Stomach (tissue), 9 donors: Measurements from ENCODE around the gene TMCO4. TPM values are rescaled to one million over a fixed set of nuclear protein-coding genes. Genes with fewer than 3 reads are reported as not detected.
A peak's percentile ranks its signal among the peaks of the same experiment; 100 is the strongest.

Experiments
- DNase-seq, 2 donors: peaks; one replicate each; pipeline versions ENCODE4 v3.0.0 to v3.0.0-alpha.2; 2013 to 2019
- H3K27ac ChIP-seq, 5 donors: fragments of 200-600 bp in 4 of 5; sonication (generic) in 4 of 5; one replicate each; pipeline ENCODE4 v1.5.1; 2013 to 2019; ENCODE audit warnings: mild to moderate bottlenecking in 1 of 5, moderate library complexity in 1 of 5
- H3K27me3 ChIP-seq, 3 donors: fragments of 200-600 bp; sonication (generic); one replicate each; pipeline ENCODE4 v1.5.1; 2017 to 2019; ENCODE audit warnings: mixed run types in 1 of 3
- H3K36me3 ChIP-seq, 4 donors: fragments of 200-600 bp; sonication (generic); 1 replicate in 3 of 4; 2 replicates in 1 of 4; pipeline ENCODE4 v1.5.1; 2016 to 2019
- H3K4me1 ChIP-seq, 4 donors: fragments of 200-600 bp; sonication (generic); one replicate each; pipeline ENCODE4 v1.5.1; 2016 to 2019
- H3K4me3 ChIP-seq, 4 donors: fragments of 200-600 bp; sonication (generic) in 3 of 4; one replicate each; pipeline ENCODE4 v1.5.1; 2016 to 2019; ENCODE audit warnings: mild to moderate bottlenecking in 1 of 4
- H3K9me3 ChIP-seq, 4 donors: fragments of 200-600 bp; sonication (generic); one replicate each; pipeline ENCODE4 v1.5.1; 2016 to 2019
- CTCF ChIP-seq, 7 experiments: fragments of 450-650 bp in 4 of 7; fragments of 200-600 bp in 3 of 7; sonication (generic) in 3 of 7; IDR thresholded peaks; one replicate each; pipeline ENCODE4 v1.5.1; 2016 to 2019; ENCODE audit warnings: antibody characterized with exemption in 7 of 7, control low read depth in 2 of 7, mild to moderate bottlenecking in 1 of 7
- EP300 ChIP-seq: sonication (generic); formaldehyde crosslinking; IDR thresholded peaks from one replicate; pipeline ENCODE4 v1.6.1; 2017; ENCODE audit warnings: antibody characterized with exemption
- POLR2A ChIP-seq, 4 donors: fragments of 450-650 bp; IDR thresholded peaks; one replicate each; pipeline ENCODE4 v1.6.1; 2016; ENCODE audit warnings: antibody characterized with exemption in 4 of 4, control low read depth in 2 of 4, mild to moderate bottlenecking in 1 of 4, moderate library complexity in 1 of 4
- POLR2AphosphoS5 ChIP-seq, 3 donors: sonication (generic); formaldehyde crosslinking; IDR thresholded peaks; one replicate each; pipeline ENCODE4 v1.6.1; 2016; ENCODE audit warnings: antibody characterized with exemption in 3 of 3
- WGBS, 5 donors: extraction: QIAGEN DNeasy Blood & Tissue Kit in 3 of 5; methylation state at CpG; one replicate each; pipeline versions ENCODE4 v1.1.5 to v1.1.7; 2013 to 2018; 5-methylcytosine and 5-hydroxymethylcytosine counted together
- intact Hi-C: fragments of 100-400 bp; cut with DNase I; formaldehyde crosslinking; loops from one replicate; pipeline ENCODE4 v1.15.1; 2023; ENCODE audit warnings: low total_unique reads
- polyA plus RNA-seq, 3 donors: library from polyadenylated mRNA; stranded (reverse); fragments of 200-250 nt; gene quantifications; one replicate each; pipeline ENCODE4 v1.2.3, GENCODE V29; 2013
- total RNA-seq, 5 donors: library from RNA; depleted of rRNA; stranded (reverse); fragments of >200 nt; gene quantifications; one replicate each; pipeline versions ENCODE4 v1.1.0 to v1.2.3, GENCODE V29; 2014 to 2016
- donor health status: healthy with polysubstance abuse.
- donor health status: Bipolar disorder and iron deficiency.
- donor health status: healthy.

The TMCO4 gene
- total and polyA plus RNA-seq, 8 donors, result 5.3 to 326 (median 24.2) TPM

DNA sequence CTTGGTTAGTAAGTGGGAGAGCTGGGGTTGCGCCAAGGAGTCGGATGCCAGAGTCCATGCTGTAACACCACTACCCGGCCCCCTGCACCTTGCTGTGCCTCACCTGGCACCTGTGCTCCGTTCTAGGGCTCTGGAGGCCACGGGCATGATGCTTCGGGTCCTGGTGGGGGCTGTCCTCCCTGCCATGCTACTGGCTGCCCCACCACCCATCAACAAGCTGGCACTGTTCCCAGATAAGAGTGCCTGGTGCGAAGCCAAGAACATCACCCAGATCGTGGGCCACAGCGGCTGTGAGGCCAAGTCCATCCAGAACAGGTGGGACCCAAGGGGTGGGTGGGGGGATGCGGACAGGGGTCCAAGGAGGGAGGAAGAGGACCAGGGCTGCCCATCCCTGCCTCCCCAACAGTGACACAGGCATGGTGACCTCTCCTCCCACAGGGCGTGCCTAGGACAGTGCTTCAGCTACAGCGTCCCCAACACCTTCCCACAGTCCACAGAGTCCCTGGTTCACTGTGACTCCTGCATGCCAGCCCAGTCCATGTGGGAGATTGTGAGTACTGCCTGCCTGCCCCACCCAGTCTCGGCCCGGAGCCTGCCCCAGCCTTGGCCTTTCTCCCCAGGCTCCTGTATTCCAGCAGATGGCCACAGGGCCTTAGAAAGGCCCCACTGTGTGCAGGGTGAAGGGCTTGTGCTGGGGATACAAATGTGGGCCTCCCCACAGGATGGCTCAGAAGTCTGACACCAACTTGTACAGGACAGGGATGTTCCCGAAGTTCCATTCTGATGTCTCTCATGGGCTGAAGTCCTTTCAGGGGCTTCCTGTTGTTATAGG is 144.6 kb downstream of the TMCO4 start:
- peaks cover 20 to 54% (median 50%) of the 10 kb centered on the region in 4 donors for H3K4me1 ChIP-seq
- no peaks in the 10 kb centered on the region for H3K27me3 ChIP-seq
- peak overlapping the region in 3 of 5 donors; percentile 14 to 50 (median 22) for H3K27ac ChIP-seq
- DNase-seq, result no peak
- peaks cover 5 to 44% (median 39%) of the 10 kb centered on the region in 4 donors for H3K36me3 ChIP-seq
- TF ChIP-seq POLR2AphosphoS5 (IDR thresholded peaks at IDR 0.05) (no peak), EP300 (no peak), POLR2A (IDR thresholded peaks at IDR 0.05) (no peak), CTCF (IDR thresholded peaks at IDR 0.05) (no peak)
- 53 to 67% (median 60%) methylated on average over 8 to 15 of the region's 15 CpGs for WGBS, 5 donors
- no peaks in the 10 kb centered on the region for H3K9me3 ChIP-seq
- intact Hi-C loops, result loop anchor here (10.0 kb wide), 2 partner anchors 280 to 310 kb away; no protein-coding TSS in a partner anchor
- H3K4me3 ChIP-seq, result no peak overlapping the region

DNA sequence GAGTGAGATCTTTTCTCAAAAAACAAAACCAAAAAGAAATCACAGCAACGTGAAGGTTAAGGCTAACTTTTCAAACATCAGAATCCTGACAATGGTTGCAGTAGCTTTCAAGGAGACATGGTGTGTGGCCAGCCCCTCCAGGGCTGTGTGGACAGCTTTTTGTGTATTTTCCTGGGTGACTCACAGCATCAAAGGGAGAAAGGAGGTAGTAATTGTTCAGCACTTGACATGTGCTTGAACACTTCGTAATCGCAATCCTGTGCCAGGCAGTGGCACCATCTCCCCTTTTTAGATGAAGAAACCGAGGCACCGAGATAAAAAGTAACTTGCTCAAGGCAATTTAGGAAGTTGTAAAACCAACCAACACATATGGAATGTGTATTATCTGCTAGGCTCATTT is 145.3 kb downstream of the TMCO4 start:
- Histone ChIP-seq H3K9me3 (no peaks in the 10 kb centered on the region), H3K36me3 (peaks cover 5 to 44% (median 39%) of the 10 kb centered on the region in 4 donors), H3K4me3 (no peak overlapping the region), H3K27ac (peak overlapping the region in 2 of 5 donors; percentile 6 to 14), H3K27me3 (no peaks in the 10 kb centered on the region), H3K4me1 (peaks cover 26 to 54% (median 50%) of the 10 kb centered on the region in 4 donors)
- intact Hi-C loops, result loop anchor here (10.0 kb wide), 2 partner anchors 280 to 310 kb away; no protein-coding TSS in a partner anchor
- 62 to 83% (median 72%) methylated on average over 5 of the region's 5 CpGs for WGBS, 5 donors
- DNase-seq, result no peak
- TF ChIP-seq EP300, result no peak

- Histone ChIP-seq H3K36me3 (peaks cover 0 to 18% (median 13%) of the 10 kb centered on the region in 4 donors), H3K27me3 (no peaks in the 10 kb centered on the region), H3K27ac (peak overlapping the region; percentile 9 to 96 (median 75)), H3K4me3 (peak overlapping the region in 2 of 4 donors; percentile 9 to 17), H3K9me3 (no peaks in the 10 kb centered on the region), H3K4me1 (peaks cover 48 to 83% (median 75%) of the 10 kb centered on the region in 4 donors)
- TF ChIP-seq EP300 (no peak), POLR2AphosphoS5 (IDR thresholded peaks at IDR 0.05) (peak in 1 of 3 donors; percentile 11), CTCF (IDR thresholded peaks at IDR 0.05) (peak in 5 of 7 experiments; percentile 46 to 55 (median 53)), POLR2A (IDR thresholded peaks at IDR 0.05) (no peak)
- WGBS, 5 donors, result 11 to 19% (median 16%) methylated on average over 11 of the region's 11 CpGs
- intact Hi-C loops, result loop anchor here (10.0 kb wide), 2 partner anchors 276 to 306 kb away; no protein-coding TSS in a partner anchor
- DNase-seq, result peak; percentile 58 to 85
Observed at GRCh38 chr1:19651141-19651737, 148.5 kb downstream of the TMCO4 start.

- no peak for TF ChIP-seq CTCF (IDR thresholded peaks at IDR 0.05)
- no peak for TF ChIP-seq POLR2AphosphoS5 (IDR thresholded peaks at IDR 0.05)
- TF ChIP-seq EP300, result no peak
- TF ChIP-seq POLR2A (IDR thresholded peaks at IDR 0.05), result no peak
- Histone ChIP-seq H3K27me3 (peaks cover 0 to 3% (median 0%) of the 10 kb centered on the region in 3 donors), H3K9me3 (no peaks in the 10 kb centered on the region), H3K27ac (peak overlapping the region; percentile 9 to 96 (median 75)), H3K4me1 (peaks cover 55 to 90% (median 82%) of the 10 kb centered on the region in 4 donors), H3K4me3 (peak overlapping the region in 2 of 4 donors; percentile 9 to 17), H3K36me3 (peaks cover 0 to 11% (median 8%) of the 10 kb centered on the region in 4 donors)
- WGBS, 5 donors, result 29 to 42% (median 42%) methylated on average over 12 of the region's 12 CpGs
- peak in 1 of 2 donors; percentile 49 for DNase-seq
- intact Hi-C loops, result loop anchor here (10.0 kb wide), 2 partner anchors 276 to 306 kb away; no protein-coding TSS in a partner anchor
Observed at GRCh38 chr1:19650416-19651140, 149.1 kb downstream of the TMCO4 start.
